Measurements from ENCODE around the gene SARS2.

Gene SARS2

GRCh38 chr19:38949580-38950367, 19.2 kb upstream of the SARS2 start:
- TF ChIP-seq CTCF (IDR thresholded peaks at IDR 0.05; ENCODE audit: low read length), result no peak
- TF ChIP-seq EZH2 (IDR thresholded peaks at IDR 0.05; ENCODE audit: borderline replicate concordance, low read length), result no peak
- no peak overlapping the region for H3K4me3 ChIP-seq (ENCODE audit: low read depth, low read length, poor library complexity, severe bottlenecking)
- no peak overlapping the region for H3K9ac ChIP-seq (ENCODE audit: low read length)
- no peaks in the 10 kb centered on the region for H4K20me1 ChIP-seq (ENCODE audit: insufficient read depth, low read length)
- H3K9me2 ChIP-seq (ENCODE audit: low read depth, low read length), result no peaks in the 10 kb centered on the region
- H3K79me2 ChIP-seq (ENCODE audit: insufficient read depth, low read length), result no peaks in the 10 kb centered on the region
- no peak overlapping the region for H3K27ac ChIP-seq (ENCODE audit: low read depth, low read length, poor library complexity, severe bottlenecking)
- no peaks in the 10 kb centered on the region for H3K36me3 ChIP-seq (ENCODE audit: insufficient read depth, low read length)
- no peak overlapping the region for H3K4me2 ChIP-seq (ENCODE audit: low read length)
- H3K9me3 ChIP-seq (ENCODE audit: low read length), result no peaks in the 10 kb centered on the region
- H2AFZ ChIP-seq (ENCODE audit: low read length), result no peak overlapping the region
- H3F3A ChIP-seq (ENCODE audit: insufficient read depth, low read length), result no peaks in the 10 kb centered on the region
- H3K27me3 ChIP-seq (ENCODE audit: insufficient read depth, low read length), result 0 out of 2 replicates have a peak, but pooled peaks cover 6% of the 10 kb centered on the region
- H3K4me1 ChIP-seq (ENCODE audit: insufficient read depth, low read length, severe bottlenecking), result no peaks in the 10 kb centered on the region

DNA sequence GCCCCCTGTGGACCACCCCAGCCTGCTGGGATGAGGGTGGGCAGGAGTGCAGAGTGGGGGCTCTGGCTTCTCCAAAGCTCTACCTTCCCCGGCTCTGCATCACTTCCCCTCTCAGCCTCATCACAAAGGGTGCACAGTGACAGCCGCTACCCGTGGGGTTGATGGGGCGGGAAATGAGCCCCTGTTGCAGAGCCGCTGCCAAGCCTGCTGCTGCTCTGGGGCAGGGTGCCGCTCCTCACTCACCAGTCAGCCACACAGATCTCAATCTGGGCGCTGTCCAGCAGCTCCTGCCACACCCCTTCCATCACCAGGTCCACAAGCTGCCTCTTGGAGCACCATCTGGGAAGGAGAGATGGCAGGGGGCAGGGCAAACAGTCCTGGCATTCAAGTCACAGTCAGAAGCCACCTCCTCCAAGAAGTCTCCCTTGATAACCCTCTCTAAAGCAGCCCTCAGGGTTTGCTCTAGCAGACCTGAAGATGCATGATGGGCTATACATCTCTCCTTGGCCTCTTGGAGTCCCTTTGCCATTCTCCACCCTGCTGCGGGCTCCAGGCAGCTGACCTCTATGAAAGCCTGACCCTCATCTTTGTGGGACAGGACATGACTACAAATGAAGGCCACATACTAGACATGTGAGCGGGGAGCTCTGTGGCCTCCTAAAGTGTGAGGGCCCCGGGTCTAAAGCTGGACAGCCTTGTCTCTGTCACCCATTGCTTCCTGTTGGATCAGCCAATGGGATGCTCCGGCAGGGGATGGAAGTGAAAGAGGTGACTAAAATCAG, 15.9 kb upstream of the SARS2 start:
- no peak for TF ChIP-seq EZH2 (IDR thresholded peaks at IDR 0.05; ENCODE audit: borderline replicate concordance, low read length)
- no peak for TF ChIP-seq CTCF (IDR thresholded peaks at IDR 0.05; ENCODE audit: low read length)
- H3K4me1 ChIP-seq (ENCODE audit: insufficient read depth, low read length, severe bottlenecking), result no peaks in the 10 kb centered on the region
- no peaks in the 10 kb centered on the region for H3K36me3 ChIP-seq (ENCODE audit: insufficient read depth, low read length)
- no peaks in the 10 kb centered on the region for H4K20me1 ChIP-seq (ENCODE audit: insufficient read depth, low read length)
- H3K27me3 ChIP-seq (ENCODE audit: insufficient read depth, low read length), result no peaks in the 10 kb centered on the region; the same call in 1 of the 2 replicates
- H3K4me3 ChIP-seq (ENCODE audit: low read depth, low read length, poor library complexity, severe bottlenecking), result no peak overlapping the region
- no peak overlapping the region for H3K27ac ChIP-seq (ENCODE audit: low read depth, low read length, poor library complexity, severe bottlenecking)
- H3K79me2 ChIP-seq (ENCODE audit: insufficient read depth, low read length), result no peaks in the 10 kb centered on the region
- no peaks in the 10 kb centered on the region for H3K9me2 ChIP-seq (ENCODE audit: low read depth, low read length)
- H3F3A ChIP-seq (ENCODE audit: insufficient read depth, low read length), result no peaks in the 10 kb centered on the region
- no peak overlapping the region for H3K4me2 ChIP-seq (ENCODE audit: low read length)
- H3K9me3 ChIP-seq (ENCODE audit: low read length), result no peaks in the 10 kb centered on the region
- no peak overlapping the region for H3K9ac ChIP-seq (ENCODE audit: low read length)
- H2AFZ ChIP-seq (ENCODE audit: low read length), result no peak overlapping the region

DNA sequence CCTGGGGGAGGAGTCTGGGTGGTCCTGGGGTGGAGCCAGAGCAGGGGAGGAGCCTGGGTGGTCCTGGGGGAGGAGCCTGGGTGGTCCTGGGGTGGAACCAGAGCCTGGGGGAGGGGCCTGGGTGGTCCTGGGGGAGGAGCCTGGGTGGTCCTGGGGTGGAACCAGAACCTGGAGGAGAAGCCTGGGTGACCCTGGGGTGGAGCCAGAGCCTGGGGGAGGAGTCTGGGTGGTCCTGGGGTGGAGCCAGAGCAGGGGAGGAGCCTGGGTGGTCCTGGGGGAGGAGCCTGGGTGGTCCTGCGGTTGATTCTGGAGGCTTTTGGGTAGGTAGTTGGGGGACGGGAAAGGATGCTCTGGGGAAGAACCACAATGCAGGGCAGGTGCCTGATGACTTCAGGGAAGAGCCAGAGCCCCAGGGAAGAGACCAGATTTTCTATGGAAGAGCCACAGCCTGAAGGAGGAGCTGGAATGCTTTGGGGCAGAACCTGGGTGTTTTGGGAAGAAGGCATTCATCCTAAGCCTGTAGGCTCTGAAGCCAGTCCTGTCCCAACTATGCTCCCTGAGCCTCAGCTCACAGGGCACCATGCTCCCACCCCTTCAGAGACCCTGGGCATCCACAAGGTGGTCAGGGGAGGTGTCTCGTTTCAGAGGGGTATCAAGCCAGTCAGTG, 15.1 kb upstream of the SARS2 start:
- no peaks in the 10 kb centered on the region for H3F3A ChIP-seq (ENCODE audit: insufficient read depth, low read length)
- H3K9ac ChIP-seq (ENCODE audit: low read length), result no peak overlapping the region
- no peaks in the 10 kb centered on the region for H3K36me3 ChIP-seq (ENCODE audit: insufficient read depth, low read length)
- no peak for TF ChIP-seq CTCF (IDR thresholded peaks at IDR 0.05; ENCODE audit: low read length)
- TF ChIP-seq EZH2 (IDR thresholded peaks at IDR 0.05; ENCODE audit: borderline replicate concordance, low read length), result no peak
- H3K4me2 ChIP-seq (ENCODE audit: low read length), result no peak overlapping the region
- no peaks in the 10 kb centered on the region for H4K20me1 ChIP-seq (ENCODE audit: insufficient read depth, low read length)
- H3K9me2 ChIP-seq (ENCODE audit: low read depth, low read length), result no peaks in the 10 kb centered on the region
- H3K9me3 ChIP-seq (ENCODE audit: low read length), result no peaks in the 10 kb centered on the region
- no peaks in the 10 kb centered on the region for H3K79me2 ChIP-seq (ENCODE audit: insufficient read depth, low read length)
- no peaks in the 10 kb centered on the region for H3K4me1 ChIP-seq (ENCODE audit: insufficient read depth, low read length, severe bottlenecking)
- H2AFZ ChIP-seq (ENCODE audit: low read length), result no peak overlapping the region
- H3K27me3 ChIP-seq (ENCODE audit: insufficient read depth, low read length), result no peaks in the 10 kb centered on the region; the same call in 1 of the 2 replicates
- H3K27ac ChIP-seq (ENCODE audit: low read depth, low read length, poor library complexity, severe bottlenecking), result no peak overlapping the region
- H3K4me3 ChIP-seq (ENCODE audit: low read depth, low read length, poor library complexity, severe bottlenecking), result no peak overlapping the region

Data from OCI-LY1 (cell line).